HCT116 (cell line): ENCODE data around the gene WNK1. TPM values are rescaled to one million over a fixed set of nuclear protein-coding genes. Genes with fewer than 3 reads are reported as not detected.

Experiments used
- ATAC-seq: fragments of 200-7000 bp; cut with Tn5 transposase; 2 replicates; pipeline ENCODE4 v1.9.1; 2020; ENCODE audit warnings: mild to moderate bottlenecking, moderate library complexity
- BruUV-seq: library from RNA; stranded (reverse); fragments of 400-500 nt; replicated peaks from 2 replicates; lab custom pipeline; 2021; lab: Mats Ljungman, UMichigan
- CTCF ChIA-PET: fragments of 300-600 bp; sonication (Branson Sonifier 250); formaldehyde crosslinking; loops from one replicate; lab custom pipeline; 2021; ENCODE audit warnings: antibody characterized with exemption; lab: Charles Lee
- POLR2A ChIA-PET: fragments of 300-600, 350-600 bp; sonication (Branson Sonifier 250); formaldehyde crosslinking; loops from one replicate; lab custom pipeline; 2021; ENCODE audit warnings: antibody characterized with exemption; lab: Charles Lee
- RAD21 ChIA-PET, 2 experiments: fragments of 300-600 bp; sonication (Branson Sonifier 250); formaldehyde crosslinking; loops; one replicate each; lab custom pipeline; 2023; ENCODE audit warnings: low total read pairs in 2 of 2; ENCODE audit not compliant: uncharacterized antibody in 2 of 2, unreplicated experiment in 2 of 2, low non-redundant PET in 1 of 2; lab: Charles Lee
- DNase-seq: peaks from one replicate; pipeline ENCODE4 v3.0.0-alpha.2; 2010; ENCODE audit warnings: low read depth, low spot score
- H2AFZ ChIP-seq: fragments of 200-600 bp; shearing (Covaris generic), sonication (generic); 2 replicates; pipeline ENCODE4 v1.6.1; 2017; ENCODE audit warnings: low read depth, mixed run types, mixed read lengths, antibody characterized with exemption, low read length; ENCODE audit not compliant: poor library complexity, severe bottlenecking
- H3K27ac ChIP-seq: 2 replicates; pipeline ENCODE4 v1.5.1; 2012; ENCODE audit warnings: low read depth, low read length
- H3K27me3 ChIP-seq: fragments of 200-600 bp; sonication (generic); 2 replicates; pipeline ENCODE4 v1.6.1; 2016; ENCODE audit warnings: mixed run types, low read length, mixed read lengths; ENCODE audit not compliant: insufficient read depth
- H3K36me3 ChIP-seq, 2 experiments: fragments of 200-500 bp in 1 of 2; fragments of 200-600 bp in 1 of 2; sonication (Bioruptor generic) in 1 of 2; sonication (generic) in 1 of 2; 2 replicates each; pipeline versions ENCODE4 v1.5.1 to v1.6.1; 2014 to 2016; ENCODE audit warnings: low read length in 2 of 2, inconsistent platforms in 1 of 2, mixed read lengths in 1 of 2, mixed run types in 1 of 2; ENCODE audit not compliant: insufficient read depth in 2 of 2, control insufficient read depth in 1 of 2
- H3K4me1 ChIP-seq, 2 experiments: fragments of 200-600 bp in 1 of 2; sonication (generic) in 1 of 2; 2 replicates each; pipeline versions ENCODE4 v1.5.1 to v1.6.1; 2012 to 2017; ENCODE audit warnings: low read length in 2 of 2, inconsistent platforms in 1 of 2, mild to moderate bottlenecking in 1 of 2, mixed read lengths in 1 of 2, mixed run types in 1 of 2, moderate library complexity in 1 of 2; ENCODE audit not compliant: insufficient read depth in 2 of 2, control insufficient read depth in 1 of 2
- H3K4me2 ChIP-seq: fragments of 200-600 bp; sonication (generic); 2 replicates; pipeline ENCODE4 v1.6.1; 2017; ENCODE audit warnings: mixed run types, low read length, mixed read lengths
- H3K4me3 ChIP-seq, 2 experiments: fragments of 200-600 bp in 1 of 2; sonication (generic) in 1 of 2; replicated peaks in 1 of 2; 2 replicates each; pipeline ENCODE4 v1.5.1; 2011 to 2016; ENCODE audit warnings: low read length in 2 of 2, control low read depth in 1 of 2, low read depth in 1 of 2, mild to moderate bottlenecking in 1 of 2, mixed read lengths in 1 of 2, mixed run types in 1 of 2
- H3K79me2 ChIP-seq: fragments of 200-600 bp; sonication (generic); 2 replicates; pipeline ENCODE4 v1.6.1; 2017; ENCODE audit warnings: mild to moderate bottlenecking, mixed run types, low read length, moderate library complexity, mixed read lengths; ENCODE audit not compliant: insufficient read depth
- H3K9ac ChIP-seq: fragments of 200-600 bp; sonication (generic); 2 replicates; pipeline ENCODE4 v1.6.1; 2016; ENCODE audit warnings: low read length, mixed read lengths
- H3K9me2 ChIP-seq: fragments of 200-600 bp; sonication (generic), shearing (Covaris generic); 2 replicates; pipeline ENCODE4 v1.6.1; 2017; ENCODE audit warnings: mixed run types, mild to moderate bottlenecking, moderate library complexity; ENCODE audit not compliant: insufficient read depth
- H3K9me3 ChIP-seq, 2 experiments: fragments of 200-500 bp in 1 of 2; fragments of 200-600 bp in 1 of 2; sonication (Bioruptor generic) in 1 of 2; sonication (generic) in 1 of 2; 2 replicates each; pipeline ENCODE4 v1.6.1; 2014 to 2017; ENCODE audit warnings: low read length in 2 of 2, mixed read lengths in 2 of 2, inconsistent platforms in 1 of 2, low read depth in 1 of 2, mild to moderate bottlenecking in 1 of 2, mixed run types in 1 of 2, moderate library complexity in 1 of 2; ENCODE audit not compliant: control insufficient read depth in 1 of 2, insufficient read depth in 1 of 2
- H4K20me1 ChIP-seq: fragments of 200-600 bp; sonication (generic), shearing (Covaris generic); 2 replicates; pipeline ENCODE4 v1.6.1; 2017; ENCODE audit warnings: mixed run types, mild to moderate bottlenecking, moderate library complexity; ENCODE audit not compliant: insufficient read depth
- CEBPB ChIP-seq: IDR thresholded peaks from 2 replicates; pipeline ENCODE4 v1.6.1; 2012; ENCODE audit warnings: low read depth
- EZH2 ChIP-seq: fragments of 200-600 bp; sonication (generic); IDR thresholded peaks from 2 replicates; pipeline ENCODE4 v1.6.1; 2017; ENCODE audit warnings: antibody characterized with exemption, mixed run types
- FOSL1 ChIP-seq: IDR thresholded peaks from 2 replicates; pipeline ENCODE4 v1.6.1; 2012; ENCODE audit warnings: low read depth
- POLR2A ChIP-seq: IDR thresholded peaks from 2 replicates; pipeline ENCODE4 v1.7.0; 2011; ENCODE audit warnings: borderline replicate concordance; ENCODE audit not compliant: insufficient read depth, insufficient read length; ENCODE audit errors: extremely low read depth
- SP1 ChIP-seq: IDR thresholded peaks from 2 replicates; pipeline ENCODE4 v1.6.1; 2012; ENCODE audit warnings: low read depth
- SRF ChIP-seq: IDR thresholded peaks from 2 replicates; pipeline ENCODE4 v1.6.1; 2012; ENCODE audit warnings: low read depth
- intact Hi-C: fragments of 100-400 bp; cut with micrococcal nuclease; formaldehyde crosslinking; loops from 2 replicates; pipeline ENCODE4 v1.10.0; 2022
- total RNA-seq: library from RNA; stranded (reverse); gene quantifications from one replicate; pipeline ENCODE4 v1.2.1, GENCODE V29; 2021; ENCODE audit not compliant: unreplicated experiment
- TF ChIP-seq, protein P1 (sequence below): IDR thresholded peaks from 2 replicates; pipeline ENCODE4 v1.6.1; 2012; ENCODE audit warnings: low read depth
- TF ChIP-seq, protein P2 (sequence below): IDR thresholded peaks from 2 replicates; pipeline ENCODE4 v1.6.1; 2012

Gene WNK1
- total RNA-seq, 1 experiment from 2014 or later: 81.0 TPM

DNA sequence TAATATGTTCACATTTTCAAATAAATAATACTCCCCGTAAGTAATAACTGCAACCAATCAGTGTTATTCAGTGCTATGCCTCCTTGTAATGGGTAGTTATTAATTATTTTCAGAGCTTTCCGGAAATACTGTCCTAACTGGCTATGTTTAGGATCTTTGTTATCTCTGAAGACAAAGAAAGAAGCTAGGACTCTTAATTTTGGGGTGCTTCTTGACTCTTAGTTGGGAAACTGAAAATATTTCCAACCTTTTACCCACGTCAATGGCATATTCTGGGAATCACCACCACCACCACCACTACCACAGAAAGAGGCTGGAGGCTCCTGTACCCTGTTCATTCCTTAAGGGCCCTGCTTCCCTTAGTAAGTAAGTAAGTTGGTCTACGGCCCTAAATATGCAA is 158.0 kb downstream of the WNK1 start:
- RAD21 ChIA-PET: no interaction called here
- TF ChIP-seq FOSL1: no peak
- no peak for TF ChIP-seq SRF
- TF ChIP-seq CEBPB: no peak
- TF ChIP-seq, protein P1, sequence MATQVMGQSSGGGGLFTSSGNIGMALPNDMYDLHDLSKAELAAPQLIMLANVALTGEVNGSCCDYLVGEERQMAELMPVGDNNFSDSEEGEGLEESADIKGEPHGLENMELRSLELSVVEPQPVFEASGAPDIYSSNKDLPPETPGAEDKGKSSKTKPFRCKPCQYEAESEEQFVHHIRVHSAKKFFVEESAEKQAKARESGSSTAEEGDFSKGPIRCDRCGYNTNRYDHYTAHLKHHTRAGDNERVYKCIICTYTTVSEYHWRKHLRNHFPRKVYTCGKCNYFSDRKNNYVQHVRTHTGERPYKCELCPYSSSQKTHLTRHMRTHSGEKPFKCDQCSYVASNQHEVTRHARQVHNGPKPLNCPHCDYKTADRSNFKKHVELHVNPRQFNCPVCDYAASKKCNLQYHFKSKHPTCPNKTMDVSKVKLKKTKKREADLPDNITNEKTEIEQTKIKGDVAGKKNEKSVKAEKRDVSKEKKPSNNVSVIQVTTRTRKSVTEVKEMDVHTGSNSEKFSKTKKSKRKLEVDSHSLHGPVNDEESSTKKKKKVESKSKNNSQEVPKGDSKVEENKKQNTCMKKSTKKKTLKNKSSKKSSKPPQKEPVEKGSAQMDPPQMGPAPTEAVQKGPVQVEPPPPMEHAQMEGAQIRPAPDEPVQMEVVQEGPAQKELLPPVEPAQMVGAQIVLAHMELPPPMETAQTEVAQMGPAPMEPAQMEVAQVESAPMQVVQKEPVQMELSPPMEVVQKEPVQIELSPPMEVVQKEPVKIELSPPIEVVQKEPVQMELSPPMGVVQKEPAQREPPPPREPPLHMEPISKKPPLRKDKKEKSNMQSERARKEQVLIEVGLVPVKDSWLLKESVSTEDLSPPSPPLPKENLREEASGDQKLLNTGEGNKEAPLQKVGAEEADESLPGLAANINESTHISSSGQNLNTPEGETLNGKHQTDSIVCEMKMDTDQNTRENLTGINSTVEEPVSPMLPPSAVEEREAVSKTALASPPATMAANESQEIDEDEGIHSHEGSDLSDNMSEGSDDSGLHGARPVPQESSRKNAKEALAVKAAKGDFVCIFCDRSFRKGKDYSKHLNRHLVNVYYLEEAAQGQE: no peak
- TF ChIP-seq, protein P2, sequence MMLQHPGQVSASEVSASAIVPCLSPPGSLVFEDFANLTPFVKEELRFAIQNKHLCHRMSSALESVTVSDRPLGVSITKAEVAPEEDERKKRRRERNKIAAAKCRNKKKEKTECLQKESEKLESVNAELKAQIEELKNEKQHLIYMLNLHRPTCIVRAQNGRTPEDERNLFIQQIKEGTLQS: no peak
- no peak for TF ChIP-seq POLR2A
- TF ChIP-seq SP1: no peak
- no peak for TF ChIP-seq EZH2
- Histone ChIP-seq H3K9me2 (no peaks in the 10 kb centered on the region), H3K4me2 (no peak overlapping the region), H3K4me3 (no peak overlapping the region), H3K27me3 (no peaks in the 10 kb centered on the region), H2AFZ (no peak overlapping the region), H4K20me1 (no peaks in the 10 kb centered on the region), H3K36me3 (peaks cover 55 to 58% of the 10 kb centered on the region in 2 experiments), H3K9ac (no peak overlapping the region), H3K79me2 (no peaks in the 10 kb centered on the region), H3K27ac (no peak overlapping the region), H3K4me1 (no peaks in the 10 kb centered on the region), H3K9me3 (no peaks in the 10 kb centered on the region)
- BruUV-seq: TSS peak; percentile 17
- ATAC-seq (no peak), DNase-seq (no peak)
- CTCF ChIA-PET: interaction anchor here (0.7 kb wide), 1 partner anchor 182 kb away, joined by 3 read pairs; no protein-coding TSS in a partner anchor
- intact Hi-C loops: no loop called here
- POLR2A ChIA-PET: no interaction called here
